Smooth muscle cell (in vitro differentiated cells): ENCODE data around the gene HOXA4. TPM values are rescaled to one million over a fixed set of nuclear protein-coding genes. Genes with fewer than 3 reads are reported as not detected.

Source experiments
- DNase-seq: peaks from one replicate; lab custom pipeline; 2025; ENCODE audit not compliant: unreplicated experiment; lab: John Stamatoyannopoulos, UW
- H2AFZ ChIP-seq: fragments of 200-600 bp; sonication (generic); 2 replicates; pipeline ENCODE4 v1.6.0; 2016; ENCODE audit warnings: antibody characterized with exemption, low read depth, mild to moderate bottlenecking
- H3F3A ChIP-seq: fragments of 200-600 bp; sonication (generic); 2 replicates; pipeline ENCODE4 v1.6.0; 2017; ENCODE audit warnings: antibody characterized with exemption, low read depth
- H3K27ac ChIP-seq: fragments of 200-600 bp; sonication (generic); 2 replicates; pipeline ENCODE4 v1.5.1; 2016; ENCODE audit warnings: low read depth, mild to moderate bottlenecking
- H3K27me3 ChIP-seq: fragments of 200-600 bp; sonication (generic); 2 replicates; pipeline ENCODE4 v1.6.1; 2016; ENCODE audit warnings: low read depth, mild to moderate bottlenecking
- H3K36me3 ChIP-seq: fragments of 200-600 bp; sonication (generic); 2 replicates; pipeline ENCODE4 v1.5.1; 2016; ENCODE audit warnings: low read depth
- H3K4me1 ChIP-seq: fragments of 200-600 bp; sonication (generic); 2 replicates; pipeline ENCODE4 v1.5.1; 2016; ENCODE audit warnings: low read depth
- H3K4me2 ChIP-seq: fragments of 200-600 bp; sonication (generic); 2 replicates; pipeline ENCODE4 v1.6.0; 2016; ENCODE audit warnings: mild to moderate bottlenecking
- H3K4me3 ChIP-seq: fragments of 200-600 bp; sonication (generic); 2 replicates; pipeline ENCODE4 v1.5.1; 2016; ENCODE audit warnings: mild to moderate bottlenecking
- H3K79me2 ChIP-seq: fragments of 200-600 bp; sonication (generic); 2 replicates; pipeline ENCODE4 v1.6.0; 2016; ENCODE audit warnings: low read depth, mild to moderate bottlenecking
- H3K9ac ChIP-seq: fragments of 200-600 bp; sonication (generic); 2 replicates; pipeline ENCODE4 v1.6.0; 2016; ENCODE audit warnings: low read depth
- H3K9me3 ChIP-seq: fragments of 200-600 bp; sonication (generic); replicated peaks from 2 replicates; pipeline ENCODE4 v1.5.1; 2016; ENCODE audit warnings: low read depth
- H4K20me1 ChIP-seq: fragments of 200-600 bp; sonication (generic); 2 replicates; pipeline ENCODE4 v1.6.0; 2016; ENCODE audit warnings: low read depth
- CTCF ChIP-seq: fragments of 200-600 bp; sonication (generic); IDR thresholded peaks from 2 replicates; pipeline ENCODE4 v1.5.1; 2017; ENCODE audit warnings: borderline replicate concordance, mild to moderate bottlenecking, antibody characterized with exemption; ENCODE audit not compliant: insufficient read depth, poor library complexity, severe bottlenecking
- WGBS: methylation state at CpG from one replicate; pipeline ENCODE4 v1.1.7; 2016; ENCODE audit warnings: low lambda C conversion rate; 5-methylcytosine and 5-hydroxymethylcytosine counted together
- polyA plus RNA-seq: library from polyadenylated mRNA; unstranded; fragments of >200 nt; fragmentation: Nextera tagmentation; extraction: Ambion mirVana; gene quantifications from 2 replicates; pipeline ENCODE4 v1.2.1, GENCODE V29; 2016
- total RNA-seq: library from RNA; depleted of rRNA; stranded (reverse); fragments of >200 nt; gene quantifications from 2 replicates; pipeline ENCODE4 v1.2.3, GENCODE V29; 2014

The HOXA4 gene
- total and polyA plus RNA-seq, 2 experiments from 2014 or later = 0.22 TPM; not detected in 1

GRCh38 chr7:27118580-27118979 is 12.0 kb downstream of the HOXA4 start:
- H3K27me3 ChIP-seq = peaks cover 100% of the 10 kb centered on the region
- H3K4me3 ChIP-seq = no peak overlapping the region
- no peak for TF ChIP-seq CTCF
- H3K9me3 ChIP-seq = no peaks in the 10 kb centered on the region
- 41% methylated on average over 3 of the region's 3 CpGs for WGBS
- H3F3A ChIP-seq = no peaks in the 10 kb centered on the region
- no peaks in the 10 kb centered on the region for H3K4me1 ChIP-seq
- no peak for DNase-seq
- no peaks in the 10 kb centered on the region for H3K36me3 ChIP-seq
- no peak overlapping the region for H3K27ac ChIP-seq
- H3K79me2 ChIP-seq = no peaks in the 10 kb centered on the region
- H4K20me1 ChIP-seq = peaks cover 6% of the 10 kb centered on the region
- no peak overlapping the region for H3K4me2 ChIP-seq
- no peak overlapping the region for H2AFZ ChIP-seq
- H3K9ac ChIP-seq = no peak overlapping the region

GRCh38 chr7:27117887-27118491 is 12.6 kb downstream of the HOXA4 start:
- H3K9me3 ChIP-seq = no peaks in the 10 kb centered on the region
- H3K4me2 ChIP-seq = peak overlapping the region; percentile 5
- H3K36me3 ChIP-seq = no peaks in the 10 kb centered on the region
- peaks cover 6% of the 10 kb centered on the region for H4K20me1 ChIP-seq
- TF ChIP-seq CTCF = no peak
- H3F3A ChIP-seq = no peaks in the 10 kb centered on the region
- H3K9ac ChIP-seq = no peak overlapping the region
- 10% methylated on average over 11 of the region's 19 CpGs for WGBS
- H3K4me1 ChIP-seq = no peaks in the 10 kb centered on the region
- no peak for DNase-seq
- no peak overlapping the region for H3K27ac ChIP-seq
- H2AFZ ChIP-seq = no peak overlapping the region
- no peak overlapping the region for H3K4me3 ChIP-seq
- H3K27me3 ChIP-seq = peaks cover 100% of the 10 kb centered on the region
- no peaks in the 10 kb centered on the region for H3K79me2 ChIP-seq

- Histone ChIP-seq H3K27me3 (peaks cover 100% of the 10 kb centered on the region), H3K79me2 (no peaks in the 10 kb centered on the region), H3K27ac (no peak overlapping the region), H3K9ac (no peak overlapping the region), H3K4me2 (no peak overlapping the region), H4K20me1 (peaks cover 6% of the 10 kb centered on the region), H3K4me1 (no peaks in the 10 kb centered on the region), H3K4me3 (no peak overlapping the region), H2AFZ (no peak overlapping the region), H3K36me3 (no peaks in the 10 kb centered on the region), H3K9me3 (no peaks in the 10 kb centered on the region), H3F3A (no peaks in the 10 kb centered on the region)
- WGBS = 29% methylated on average over 11 of the region's 12 CpGs
- TF ChIP-seq CTCF = no peak
- no peak for DNase-seq
These were observed 13.3 kb downstream of the HOXA4 start for GRCh38 chr7:27116962-27117886.
